ENCODE results near the gene COL13A1. TPM values are rescaled to one million over a fixed set of nuclear protein-coding genes. Genes with fewer than 3 reads are reported as not detected.

Gene COL13A1
- total RNA-seq, 4 donors from 2014 or later: 0.42 to 3.4 (median 1.5) TPM

DNA sequence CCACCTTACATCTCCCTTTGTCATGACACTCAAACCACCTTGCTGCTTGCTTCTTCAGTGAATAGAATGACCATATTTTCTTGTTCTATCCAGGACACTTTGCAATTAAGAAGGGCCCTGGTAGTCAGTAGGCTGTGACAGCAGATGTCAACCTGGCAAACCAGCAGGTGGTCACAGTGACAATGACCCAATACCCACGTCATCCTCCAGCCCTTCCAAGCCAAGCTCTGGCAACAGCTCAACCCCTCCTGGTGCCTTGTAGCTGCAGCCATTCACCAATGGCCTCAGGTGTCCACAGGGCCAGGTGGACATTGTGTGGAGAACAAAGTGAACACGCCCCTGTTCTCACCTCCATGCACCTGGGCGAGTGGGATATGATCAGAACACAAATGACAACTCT is 163.4 kb downstream of the COL13A1 start:
- 78% methylated on average over 3 of the region's 3 CpGs for WGBS
- no peaks in the 10 kb centered on the region for H3K9me3 ChIP-seq
- no peak overlapping the region for H3K4me3 ChIP-seq
- H3K27ac ChIP-seq: no peak overlapping the region
- TF ChIP-seq POLR2AphosphoS5 (IDR thresholded peaks at IDR 0.05): no peak
- TF ChIP-seq EP300 (IDR thresholded peaks at IDR 0.05): no peak
- no peak for TF ChIP-seq POLR2A (IDR thresholded peaks at IDR 0.05)
- TF ChIP-seq, protein P1, sequence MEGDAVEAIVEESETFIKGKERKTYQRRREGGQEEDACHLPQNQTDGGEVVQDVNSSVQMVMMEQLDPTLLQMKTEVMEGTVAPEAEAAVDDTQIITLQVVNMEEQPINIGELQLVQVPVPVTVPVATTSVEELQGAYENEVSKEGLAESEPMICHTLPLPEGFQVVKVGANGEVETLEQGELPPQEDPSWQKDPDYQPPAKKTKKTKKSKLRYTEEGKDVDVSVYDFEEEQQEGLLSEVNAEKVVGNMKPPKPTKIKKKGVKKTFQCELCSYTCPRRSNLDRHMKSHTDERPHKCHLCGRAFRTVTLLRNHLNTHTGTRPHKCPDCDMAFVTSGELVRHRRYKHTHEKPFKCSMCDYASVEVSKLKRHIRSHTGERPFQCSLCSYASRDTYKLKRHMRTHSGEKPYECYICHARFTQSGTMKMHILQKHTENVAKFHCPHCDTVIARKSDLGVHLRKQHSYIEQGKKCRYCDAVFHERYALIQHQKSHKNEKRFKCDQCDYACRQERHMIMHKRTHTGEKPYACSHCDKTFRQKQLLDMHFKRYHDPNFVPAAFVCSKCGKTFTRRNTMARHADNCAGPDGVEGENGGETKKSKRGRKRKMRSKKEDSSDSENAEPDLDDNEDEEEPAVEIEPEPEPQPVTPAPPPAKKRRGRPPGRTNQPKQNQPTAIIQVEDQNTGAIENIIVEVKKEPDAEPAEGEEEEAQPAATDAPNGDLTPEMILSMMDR (IDR thresholded peaks at IDR 0.05): no peak
- no peaks in the 10 kb centered on the region for H3K4me1 ChIP-seq
- no peaks in the 10 kb centered on the region for H3K36me3 ChIP-seq
- DNase-seq (ENCODE audit: low spot score in 2 of 2): no peak
- H3K27me3 ChIP-seq: peaks cover 5% of the 10 kb centered on the region

DNA sequence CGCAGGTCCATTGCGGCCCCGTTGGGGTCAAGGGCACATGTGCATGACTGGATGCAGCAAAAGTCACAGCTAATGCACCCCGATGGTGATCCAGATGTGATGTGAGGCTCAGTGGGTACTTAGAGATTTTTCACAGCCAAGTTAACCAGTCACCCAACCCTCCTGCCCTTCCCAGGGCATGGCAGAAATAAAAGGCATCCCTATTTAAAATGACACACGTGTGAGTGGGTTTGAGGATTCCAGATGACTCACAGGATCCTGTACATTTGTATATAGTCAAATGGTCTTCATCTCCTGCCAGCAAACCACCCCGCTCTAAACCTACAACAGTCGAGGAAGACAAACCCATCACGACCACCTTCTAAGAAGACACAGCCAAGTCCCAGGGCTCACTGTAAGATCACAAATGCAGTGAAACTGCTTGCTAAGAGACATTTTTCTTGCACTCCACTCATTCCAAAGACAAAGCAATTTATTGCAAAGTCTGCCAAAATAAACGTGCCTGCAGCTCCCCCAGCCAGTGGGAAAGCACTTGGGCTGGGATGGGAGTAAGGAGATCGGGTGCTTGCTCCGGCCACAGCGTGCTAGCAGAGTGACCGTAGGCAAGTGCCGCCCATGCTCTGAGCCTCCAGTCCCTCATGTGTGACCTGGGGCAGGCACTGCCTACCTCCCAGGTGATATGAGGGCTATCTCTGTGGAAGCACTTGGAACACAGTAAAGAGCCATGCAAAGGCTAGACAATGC is 164.4 kb downstream of the COL13A1 start:
- no peak overlapping the region for H3K4me3 ChIP-seq
- 65% methylated on average over 14 of the region's 14 CpGs for WGBS
- no peaks in the 10 kb centered on the region for H3K36me3 ChIP-seq
- no peaks in the 10 kb centered on the region for H3K4me1 ChIP-seq
- no peaks in the 10 kb centered on the region for H3K9me3 ChIP-seq
- TF ChIP-seq POLR2AphosphoS5 (IDR thresholded peaks at IDR 0.05) (no peak), POLR2A (IDR thresholded peaks at IDR 0.05) (no peak), EP300 (IDR thresholded peaks at IDR 0.05) (no peak)
- TF ChIP-seq, protein P1 (IDR thresholded peaks at IDR 0.05): no peak
- DNase-seq (ENCODE audit: low spot score in 2 of 2): no peak
- H3K27ac ChIP-seq: no peak overlapping the region
- peaks cover 5% of the 10 kb centered on the region for H3K27me3 ChIP-seq

- 69% methylated on average over 3 of the region's 3 CpGs for WGBS
- DNase-seq (ENCODE audit: low spot score in 2 of 2): no peak
- TF ChIP-seq EP300 (IDR thresholded peaks at IDR 0.05): no peak
- TF ChIP-seq, protein P1 (IDR thresholded peaks at IDR 0.05): no peak
- no peak for TF ChIP-seq POLR2A (IDR thresholded peaks at IDR 0.05)
- no peak for TF ChIP-seq POLR2AphosphoS5 (IDR thresholded peaks at IDR 0.05)
Measured at GRCh38 chr10:69968830-69969229, 167.1 kb downstream of the COL13A1 start.

GRCh38 chr10:69969977-69970376 is 168.3 kb downstream of the COL13A1 start:
- TF ChIP-seq EP300 (IDR thresholded peaks at IDR 0.05): no peak
- TF ChIP-seq, protein P1 (IDR thresholded peaks at IDR 0.05): no peak
- TF ChIP-seq POLR2A (IDR thresholded peaks at IDR 0.05): no peak
- no peak for TF ChIP-seq POLR2AphosphoS5 (IDR thresholded peaks at IDR 0.05)
- H3K4me1 ChIP-seq: peaks cover 4% of the 10 kb centered on the region
- H3K4me3 ChIP-seq: no peak overlapping the region
- H3K27ac ChIP-seq: no peak overlapping the region
- no peak for DNase-seq (ENCODE audit: low spot score in 2 of 2)
- 90% methylated on average over 3 of the region's 3 CpGs for WGBS
- H3K9me3 ChIP-seq: no peaks in the 10 kb centered on the region
- no peaks in the 10 kb centered on the region for H3K27me3 ChIP-seq
- no peaks in the 10 kb centered on the region for H3K36me3 ChIP-seq

More at GRCh38 chr10:69968830-69969229, 167.1 kb downstream of the COL13A1 start:
- peaks cover 4% of the 10 kb centered on the region for H3K4me1 ChIP-seq
- no peaks in the 10 kb centered on the region for H3K36me3 ChIP-seq
- no peak overlapping the region for H3K27ac ChIP-seq
- no peak overlapping the region for H3K4me3 ChIP-seq
- H3K9me3 ChIP-seq: no peaks in the 10 kb centered on the region
- H3K27me3 ChIP-seq: no peaks in the 10 kb centered on the region

GRCh38 chr10:69972981-69973397 is 171.3 kb downstream of the COL13A1 start:
- TF ChIP-seq POLR2AphosphoS5 (IDR thresholded peaks at IDR 0.05) (no peak), EP300 (IDR thresholded peaks at IDR 0.05) (no peak), POLR2A (IDR thresholded peaks at IDR 0.05) (no peak)
- TF ChIP-seq, protein P1 (IDR thresholded peaks at IDR 0.05): no peak
- 82% methylated on average over 3 of the region's 3 CpGs for WGBS
- Histone ChIP-seq H3K4me1 (peaks cover 4% of the 10 kb centered on the region), H3K27me3 (no peaks in the 10 kb centered on the region), H3K4me3 (no peak overlapping the region), H3K36me3 (no peaks in the 10 kb centered on the region), H3K27ac (no peak overlapping the region), H3K9me3 (no peaks in the 10 kb centered on the region)
- DNase-seq (ENCODE audit: low spot score in 2 of 2): no peak

Data from suprapubic skin (tissue), 4 donors.